SHP77 treated with DMSO at 0.1 percent for 48 hours (cell line): ENCODE measurements around the gene SF1.

Experiments
- DNase-seq: peaks from one replicate; lab custom pipeline; 2025; lab: John Stamatoyannopoulos, UW

The SF1 gene

GRCh38 chr11:64759722-64760719, 18.3 kb downstream of the SF1 start, which contains the start of gene PYGM:
PYGM (minus strand) TSS chr11:64759974; CDS start chr11:64759898, 76 bp downstream.
- no peak for DNase-seq

- DNase-seq = no peak
Measured at GRCh38 chr11:64759131-64759721, 19.1 kb downstream of the SF1 start.

- DNase-seq = no peak
Measured at GRCh38 chr11:64758330-64759079, 19.8 kb downstream of the SF1 start.

- no peak for DNase-seq
Measured at GRCh38 chr11:64757549-64758329, 20.6 kb downstream of the SF1 start.

GRCh38 chr11:64755681-64756361, 22.5 kb downstream of the SF1 start:
- no peak for DNase-seq

- no peak for DNase-seq
Measured at GRCh38 chr11:64754919-64755662, 23.3 kb downstream of the SF1 start.

- DNase-seq = no peak
Measured at GRCh38 chr11:64754124-64754918, 24.0 kb downstream of the SF1 start.

GRCh38 chr11:64753380-64754123, 24.8 kb downstream of the SF1 start:
- no peak for DNase-seq

GRCh38 chr11:64753019-64753379, 25.3 kb downstream of the SF1 start:
- DNase-seq = no peak

- peak; percentile 76 for DNase-seq
Measured at GRCh38 chr11:64752175-64752970, 26.0 kb downstream of the SF1 start.

GRCh38 chr11:64751580-64751979, 26.8 kb downstream of the SF1 start:
- DNase-seq = no peak

- DNase-seq = no peak
Measured at GRCh38 chr11:64751136-64751535, 27.2 kb downstream of the SF1 start.

GRCh38 chr11:64750361-64751054, 27.8 kb downstream of the SF1 start:
- DNase-seq = no peak

- no peak for DNase-seq
Measured at GRCh38 chr11:64747961-64748665, 30.2 kb downstream of the SF1 start.

GRCh38 chr11:64746486-64746885, 31.9 kb downstream of the SF1 start:
- no peak for DNase-seq

GRCh38 chr11:64745521-64746328, 32.6 kb downstream of the SF1 start:
- DNase-seq = no peak
